GM18517 (cell line): ENCODE data around the gene TMEM169.

ENCODE experiments used
- ATAC-seq: cut with Tn5 transposase; IDR thresholded peaks from one replicate; pipeline ENCODE4 v1.9.1; 2021; ENCODE audit warnings: mild to moderate bottlenecking, moderate library complexity; ENCODE audit not compliant: unreplicated experiment

The TMEM169 gene, protein sequence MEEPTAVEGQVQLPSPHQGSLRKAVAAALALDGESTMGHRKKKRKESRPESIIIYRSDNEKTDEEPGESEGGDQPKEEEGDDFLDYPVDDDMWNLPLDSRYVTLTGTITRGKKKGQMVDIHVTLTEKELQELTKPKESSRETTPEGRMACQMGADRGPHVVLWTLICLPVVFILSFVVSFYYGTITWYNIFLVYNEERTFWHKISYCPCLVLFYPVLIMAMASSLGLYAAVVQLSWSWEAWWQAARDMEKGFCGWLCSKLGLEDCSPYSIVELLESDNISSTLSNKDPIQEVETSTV

DNA sequence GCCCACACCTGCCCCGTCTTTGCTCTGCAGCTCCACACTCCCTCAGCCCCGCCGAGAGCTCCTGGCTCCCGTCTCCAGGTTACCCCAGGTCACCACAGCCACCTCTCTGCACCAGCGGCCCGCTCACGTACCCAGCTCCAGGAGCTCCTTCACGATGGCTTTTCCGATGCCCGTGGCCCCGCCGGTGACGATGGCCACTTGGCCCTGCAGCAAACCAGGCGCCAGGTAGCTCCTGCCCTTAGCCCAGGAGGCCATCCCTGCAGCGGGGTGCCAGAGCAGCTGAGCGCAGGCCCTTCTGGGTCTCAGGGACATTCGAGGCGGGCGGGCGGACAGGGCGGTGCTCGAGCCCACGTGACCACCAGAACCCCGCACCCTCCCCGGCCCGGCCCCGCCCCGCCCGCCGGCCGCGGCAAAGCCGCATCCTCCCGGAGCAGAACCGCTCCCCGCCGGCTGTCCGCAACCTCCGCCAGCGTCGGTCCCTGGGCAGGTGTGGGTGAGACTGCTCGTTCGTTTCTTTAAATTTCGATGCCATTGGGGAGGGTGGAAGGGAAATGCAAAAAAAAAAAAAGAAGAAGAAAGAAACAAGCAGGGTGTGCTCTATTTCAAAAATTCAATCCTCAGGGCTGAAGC is at the start of gene TMEM169, which contains the start of gene PECR:
TMEM169 (plus strand) TSS at position 433 of the 630 bp plus-strand sequence. CDS start 14,045 bp downstream, outside the sequence.
PECR (minus strand) TSS at position 323 of the 630 bp plus-strand sequence; CDS start at position 255, 68 bp downstream.
- ATAC-seq = peak; percentile 85

DNA sequence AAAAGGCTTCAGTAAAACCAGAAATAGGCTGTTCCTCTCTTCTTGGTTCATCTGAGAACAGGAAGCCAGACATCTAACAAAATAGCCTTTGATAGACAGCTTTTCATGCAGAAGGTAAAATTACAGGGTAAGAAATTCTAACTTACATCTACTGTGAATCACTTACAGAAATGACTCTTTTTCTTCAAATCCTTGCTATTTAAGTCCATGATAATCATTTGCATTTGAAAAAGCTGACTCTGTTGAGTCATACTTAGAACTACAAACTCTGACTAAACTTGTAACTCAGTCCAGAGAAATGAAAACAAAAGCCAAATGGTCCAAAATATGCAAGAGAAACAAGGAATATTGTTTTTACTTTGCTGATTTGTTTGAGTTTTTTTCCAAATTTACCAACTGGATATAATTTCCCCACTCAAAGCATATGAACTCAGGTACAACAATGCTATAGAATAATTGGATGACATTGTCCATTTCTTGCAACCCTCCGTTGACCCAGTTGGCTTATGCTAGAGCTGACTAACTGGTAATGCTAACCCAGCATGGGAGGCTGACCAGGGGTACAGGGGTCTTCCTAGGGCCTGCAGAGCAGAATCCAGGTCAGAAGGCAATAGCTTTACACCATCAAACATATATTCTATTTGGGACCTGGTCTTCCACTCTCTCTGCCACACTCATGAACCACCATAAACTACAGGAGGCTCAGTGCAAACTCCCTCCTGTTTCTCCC is 49.6 kb upstream of the TMEM169 start:
- peak; percentile 84 for ATAC-seq

DNA sequence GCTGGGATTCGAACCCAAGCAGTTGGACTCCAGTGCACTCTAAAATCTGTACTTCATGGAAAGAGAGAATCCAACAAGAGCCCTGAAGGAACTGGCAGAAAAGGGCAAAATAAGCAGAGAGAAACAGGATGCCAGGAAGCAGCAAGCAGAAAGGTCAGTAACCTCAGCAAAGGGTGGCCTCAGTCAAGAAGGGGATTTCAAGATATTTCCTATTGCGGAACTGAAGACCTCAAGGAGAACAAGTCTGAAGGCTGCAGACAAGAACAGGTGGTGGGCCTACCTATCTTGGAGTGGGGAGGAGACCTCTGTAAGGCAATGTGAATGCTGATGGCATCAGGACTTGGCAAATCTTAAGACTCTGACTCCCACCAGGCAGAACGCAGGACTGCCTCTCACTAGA is 48.3 kb upstream of the TMEM169 start:
- peak; percentile 40 for ATAC-seq

DNA sequence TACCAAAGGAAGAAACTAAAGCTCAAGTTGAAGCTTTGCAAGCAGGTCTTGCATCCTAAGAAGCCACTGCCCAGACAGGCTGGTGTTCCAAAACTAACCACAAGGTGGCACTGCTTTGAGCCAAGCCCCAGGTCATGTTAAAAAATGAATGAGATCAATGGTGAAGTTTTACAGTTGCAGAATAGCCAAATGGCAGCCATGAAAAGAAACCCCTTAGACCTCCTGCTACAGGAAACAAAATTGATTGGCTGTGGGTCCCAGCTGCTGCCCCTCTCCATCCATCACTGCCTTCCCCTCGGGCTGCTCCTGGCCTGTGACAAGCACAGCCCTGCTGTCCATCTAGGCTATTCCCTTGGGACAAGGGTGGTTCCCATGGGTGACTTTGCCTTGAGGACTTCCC is 47.7 kb upstream of the TMEM169 start:
- no peak for ATAC-seq

DNA sequence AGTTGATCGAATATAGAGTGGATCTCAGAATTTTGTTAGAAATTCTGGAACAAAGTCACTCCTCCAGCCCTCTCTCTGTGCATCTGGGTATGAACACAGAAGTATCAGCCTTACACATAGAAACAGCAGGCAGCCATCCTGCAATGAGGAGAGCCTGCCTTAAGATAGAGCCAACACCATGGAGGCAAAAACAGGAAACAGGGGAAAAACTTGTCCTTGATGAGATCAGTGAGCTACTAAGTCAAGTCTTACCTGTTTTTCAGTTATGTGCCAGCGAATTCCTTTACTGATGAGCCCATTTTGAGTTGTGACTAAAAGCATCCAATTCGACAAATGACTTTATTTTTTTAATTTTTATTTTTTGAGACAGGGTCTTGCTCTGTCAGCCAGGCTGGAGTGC is 41.8 kb upstream of the TMEM169 start:
- ATAC-seq = no peak

DNA sequence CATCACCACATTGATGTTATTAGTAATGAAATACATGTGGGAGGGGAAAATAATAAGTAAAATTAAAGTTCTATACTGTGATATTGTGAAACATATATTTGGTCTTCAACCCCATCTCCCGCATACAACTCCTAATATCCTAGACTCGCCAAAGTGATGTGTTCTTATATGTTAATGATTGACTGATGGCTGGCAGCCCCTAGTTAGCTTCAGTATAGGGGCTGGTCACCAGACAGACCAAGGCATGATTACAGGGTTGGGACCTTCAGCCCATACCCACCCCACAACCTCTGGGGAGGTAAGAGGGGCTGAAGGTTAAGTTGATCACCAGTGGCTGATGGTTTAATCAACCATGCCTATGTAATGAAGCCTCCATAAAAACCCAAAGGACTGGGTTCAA is 40.3 kb upstream of the TMEM169 start:
- ATAC-seq = no peak

DNA sequence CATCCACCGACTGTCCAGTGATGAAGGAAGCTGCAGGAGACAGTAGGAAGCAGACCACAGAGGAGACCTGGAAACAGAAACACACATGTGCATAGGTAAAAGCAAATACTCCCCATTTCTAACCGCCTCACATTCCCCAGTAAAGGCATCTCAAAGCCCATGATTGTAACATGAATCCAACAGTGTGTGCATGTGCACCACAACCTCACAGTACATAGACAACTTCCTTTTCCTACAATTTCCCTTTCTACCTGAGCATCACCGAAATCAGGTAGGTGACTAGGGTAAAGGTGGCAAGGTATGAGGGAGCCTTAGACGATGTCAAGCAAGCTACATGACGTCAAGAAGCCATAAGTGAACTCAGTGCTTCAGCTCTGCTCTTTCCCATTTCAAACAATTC is 37.8 kb upstream of the TMEM169 start:
- ATAC-seq = no peak

DNA sequence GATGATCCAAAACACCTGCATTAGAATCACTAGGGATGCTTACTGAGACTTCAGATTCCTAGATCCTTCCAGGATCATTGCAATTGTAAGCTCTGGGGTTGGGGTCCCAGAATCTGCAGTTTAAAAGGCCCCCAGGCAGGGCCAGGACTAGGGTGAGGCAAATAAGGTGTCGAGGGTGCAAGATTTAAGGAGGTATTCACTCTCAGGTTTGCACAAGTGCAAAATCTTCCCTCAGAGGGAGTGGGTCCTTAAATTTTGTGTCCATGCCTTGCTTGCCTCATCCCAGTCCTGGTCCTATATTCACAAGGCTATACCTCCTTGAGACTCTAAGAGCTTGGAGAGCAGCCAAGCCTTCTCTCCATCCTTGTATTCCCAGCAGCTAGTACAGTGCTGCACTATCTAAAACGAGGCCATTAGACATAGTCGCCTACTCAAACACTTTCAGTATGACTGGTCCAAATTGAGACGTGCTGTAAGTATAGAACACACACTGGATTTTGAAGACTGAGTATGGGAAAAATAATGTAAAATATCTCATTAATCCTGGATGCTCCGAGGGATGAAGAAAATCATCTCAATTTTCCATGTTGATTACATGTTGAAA is 36.7 kb upstream of the TMEM169 start:
- peak; percentile 94 for ATAC-seq

DNA sequence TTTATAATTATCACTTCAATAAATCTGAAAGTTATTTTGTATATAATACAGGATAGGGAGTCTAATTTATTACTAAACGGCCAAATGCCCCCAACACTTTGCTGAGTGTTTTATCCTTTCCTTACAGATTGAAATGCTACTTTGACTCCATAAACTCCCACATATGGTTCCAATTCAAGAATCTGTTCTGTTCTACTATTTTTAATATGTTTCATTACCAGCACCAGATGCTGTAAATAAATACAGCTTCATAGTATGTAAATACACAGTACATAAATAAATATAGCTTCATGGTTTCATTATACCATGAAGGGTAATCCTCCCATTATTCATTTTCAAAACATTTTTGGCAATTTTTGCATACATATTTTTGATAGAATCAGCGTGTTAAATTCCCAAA is 34.3 kb upstream of the TMEM169 start:
- no peak for ATAC-seq

DNA sequence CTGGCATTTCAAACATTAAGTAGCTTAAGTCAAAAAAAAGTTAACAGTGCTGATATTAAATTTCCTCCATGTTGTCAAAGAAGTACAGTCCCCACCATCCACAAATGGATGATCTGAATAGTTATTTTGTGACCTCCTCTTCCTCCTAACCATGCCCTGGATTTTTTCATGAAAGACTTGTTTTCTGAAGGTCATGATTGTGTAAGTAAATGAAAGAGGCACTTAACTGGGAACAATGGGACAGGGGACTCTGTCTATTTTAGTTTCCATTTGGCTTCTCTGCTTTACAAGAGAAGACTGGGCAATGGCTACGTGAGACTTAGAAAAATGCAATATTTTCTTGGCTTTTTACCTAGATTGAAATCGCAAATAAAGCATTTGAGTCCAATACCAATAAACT is 32.3 kb upstream of the TMEM169 start:
- ATAC-seq = no peak

DNA sequence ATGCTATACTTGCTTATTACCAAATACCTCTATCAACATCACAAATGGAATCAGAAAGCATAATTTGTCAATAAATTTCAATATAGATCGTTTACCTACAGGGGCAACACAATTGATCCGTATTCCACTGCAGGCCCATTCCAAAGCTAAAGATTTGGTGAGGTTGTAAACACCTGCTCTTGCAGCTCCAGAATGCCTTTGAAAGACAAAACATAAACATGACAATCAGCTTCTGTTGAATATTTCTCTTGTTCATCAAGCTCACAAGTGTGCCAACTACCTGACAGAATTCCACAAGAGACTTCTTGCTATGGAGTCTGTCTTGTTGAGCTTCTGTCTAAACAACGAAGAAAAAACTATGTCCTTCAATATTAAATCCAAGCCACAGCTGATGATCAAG is 30.4 kb upstream of the TMEM169 start:
- ATAC-seq = no peak

DNA sequence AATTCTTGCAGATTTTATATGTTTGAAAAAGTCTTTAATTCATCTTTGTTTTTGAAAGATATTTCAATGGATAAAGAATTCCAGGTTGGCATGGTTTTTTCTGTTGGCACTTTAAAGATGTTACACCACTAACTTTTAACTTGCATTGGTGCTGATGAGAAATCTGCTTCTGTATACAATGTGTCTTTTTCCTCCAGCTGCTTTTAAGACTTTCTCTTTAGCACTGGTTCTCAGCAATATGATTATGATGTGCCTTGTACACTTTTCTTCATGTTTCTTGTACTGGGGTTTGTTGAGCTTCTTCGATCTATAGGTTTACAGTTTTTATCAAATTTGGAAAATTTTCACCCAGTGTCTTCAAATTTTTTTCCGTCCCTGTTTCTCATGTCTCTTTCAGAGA is 29.3 kb upstream of the TMEM169 start:
- no peak for ATAC-seq

DNA sequence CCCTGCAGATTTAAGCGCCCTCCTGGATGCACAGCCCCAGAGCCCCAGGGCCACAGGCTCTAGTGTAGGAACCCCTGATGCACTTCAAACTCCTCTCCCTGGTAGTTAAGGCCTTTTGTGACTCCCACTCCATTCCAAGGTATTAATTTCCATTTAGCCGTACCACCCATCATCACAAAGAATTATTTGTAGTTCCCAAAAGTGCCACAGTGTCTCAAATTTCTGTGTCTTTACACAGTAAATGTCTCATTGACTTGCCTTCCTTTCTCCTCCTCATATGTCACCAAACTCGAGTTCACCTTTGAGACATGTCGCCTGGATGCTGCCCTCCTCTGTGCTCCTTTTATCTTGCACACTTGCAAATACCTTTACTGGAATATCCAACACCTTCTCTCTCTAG is 26.0 kb upstream of the TMEM169 start:
- no peak for ATAC-seq

DNA sequence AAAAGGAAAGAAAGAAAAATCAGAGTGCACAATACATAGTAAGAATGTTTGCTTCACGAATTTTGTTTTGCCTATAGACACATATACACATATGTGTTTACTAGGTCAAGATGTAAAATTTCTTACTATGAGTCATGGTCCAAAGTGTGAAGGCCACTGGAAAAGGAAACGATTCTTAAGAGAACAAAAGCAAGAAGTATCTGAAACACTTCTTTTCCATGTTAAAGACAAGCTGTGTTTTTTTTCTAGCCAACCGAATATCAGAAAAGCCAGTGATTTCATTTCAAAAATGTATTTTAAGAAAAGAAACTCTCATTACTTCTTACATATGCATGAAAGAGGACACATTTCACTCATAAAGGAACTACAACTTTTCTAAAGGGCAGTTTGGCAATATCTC is 25.0 kb upstream of the TMEM169 start:
- ATAC-seq = peak; percentile 58

DNA sequence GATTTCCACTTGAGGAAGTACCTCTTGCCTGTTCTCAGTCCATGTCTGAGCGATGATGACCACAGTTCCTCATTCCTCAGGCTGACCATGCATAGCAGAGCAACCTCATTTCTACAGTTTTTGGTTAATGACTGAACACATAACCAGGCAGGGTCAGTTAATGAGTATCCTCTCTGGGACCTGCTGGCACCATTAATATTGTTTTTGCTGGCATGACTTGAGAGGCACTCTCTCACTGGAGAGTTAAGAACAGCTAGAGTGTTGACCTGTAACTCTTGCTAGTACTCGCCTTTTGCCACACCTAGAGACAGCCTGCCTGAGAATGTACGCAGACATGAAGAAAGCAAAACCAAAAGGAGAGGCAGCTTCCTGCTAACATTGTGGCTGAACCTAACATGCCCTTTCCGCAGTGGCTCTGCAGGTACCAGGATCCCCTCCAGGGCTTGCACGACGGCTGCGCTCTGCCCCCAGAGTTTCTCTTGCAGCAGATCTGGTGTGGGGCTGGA is 24.0 kb upstream of the TMEM169 start:
- ATAC-seq = peak; percentile 81

DNA sequence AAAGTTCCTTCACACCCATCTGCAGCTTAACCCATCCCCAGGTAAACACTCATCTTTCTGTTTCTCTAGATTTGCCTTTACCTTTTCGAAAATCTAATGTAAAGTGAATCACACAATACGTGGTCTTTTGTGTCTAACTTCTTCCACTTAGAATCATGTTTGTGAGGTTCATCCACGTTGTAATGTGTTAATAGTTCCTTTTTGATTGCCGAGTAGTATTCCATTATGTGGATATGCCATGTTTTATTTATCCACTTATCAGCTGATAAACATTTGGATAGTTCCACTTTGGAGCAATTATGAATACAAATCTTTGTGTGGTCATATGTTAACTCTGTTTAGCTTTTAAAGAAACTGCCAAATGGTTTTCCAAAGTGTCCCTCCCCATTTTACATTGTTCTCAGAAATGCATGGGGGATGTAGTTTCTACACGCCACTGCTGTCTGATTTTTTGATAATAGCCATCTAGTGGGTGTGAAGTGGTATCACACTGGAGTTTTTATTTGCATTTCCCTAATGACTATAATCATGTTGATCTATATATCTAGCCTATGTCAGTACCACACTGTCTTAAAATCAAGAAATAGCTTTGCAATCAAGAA is 22.4 kb upstream of the TMEM169 start:
- no peak for ATAC-seq

DNA sequence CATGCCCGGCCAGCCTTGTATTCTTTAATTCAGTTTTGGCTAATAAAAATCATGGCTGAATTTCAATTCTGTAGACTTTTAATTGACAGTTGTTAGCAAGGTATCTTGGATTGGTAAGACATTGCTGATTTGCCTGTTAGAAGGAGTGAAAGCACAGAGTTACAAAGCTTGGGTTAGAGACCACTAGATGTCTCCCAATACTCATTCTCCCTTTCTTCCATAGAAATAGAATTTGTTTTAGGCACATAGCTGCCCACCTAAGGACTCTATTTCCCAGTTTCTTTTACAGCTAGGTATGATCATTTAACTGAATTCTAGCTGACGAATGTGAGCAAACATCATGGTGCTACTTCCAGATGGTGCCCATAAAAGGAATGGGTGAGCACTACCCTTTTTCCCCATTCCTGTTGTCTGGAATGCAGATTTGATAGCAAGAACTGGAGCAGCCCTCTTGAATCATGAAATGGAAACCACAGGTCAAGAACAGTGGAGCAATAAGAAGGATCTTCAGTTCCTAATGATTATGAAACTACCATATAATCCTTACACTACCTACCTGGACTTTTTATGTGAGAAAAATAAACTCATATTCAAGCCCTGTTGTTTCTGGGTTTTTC is 17.6 kb upstream of the TMEM169 start:
- ATAC-seq = no peak

DNA sequence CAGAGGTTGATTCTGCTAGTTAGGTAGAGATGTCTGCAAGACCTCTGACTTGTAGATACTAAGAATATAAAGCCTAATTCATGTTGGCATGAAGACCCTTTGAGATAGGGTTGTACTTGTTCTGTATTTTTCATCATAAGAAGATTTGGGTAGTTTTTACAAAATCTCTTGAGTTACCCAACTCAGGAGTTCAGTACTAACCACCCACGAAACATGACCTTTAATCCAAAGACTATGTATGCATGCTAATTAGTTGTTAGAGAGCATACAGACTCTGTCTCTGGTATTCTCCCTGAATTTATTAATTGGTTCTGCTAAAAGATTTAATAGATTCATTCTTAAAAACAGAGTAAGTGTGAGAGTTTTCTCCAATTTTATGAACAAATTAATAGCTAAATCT is 17.1 kb upstream of the TMEM169 start:
- no peak for ATAC-seq

DNA sequence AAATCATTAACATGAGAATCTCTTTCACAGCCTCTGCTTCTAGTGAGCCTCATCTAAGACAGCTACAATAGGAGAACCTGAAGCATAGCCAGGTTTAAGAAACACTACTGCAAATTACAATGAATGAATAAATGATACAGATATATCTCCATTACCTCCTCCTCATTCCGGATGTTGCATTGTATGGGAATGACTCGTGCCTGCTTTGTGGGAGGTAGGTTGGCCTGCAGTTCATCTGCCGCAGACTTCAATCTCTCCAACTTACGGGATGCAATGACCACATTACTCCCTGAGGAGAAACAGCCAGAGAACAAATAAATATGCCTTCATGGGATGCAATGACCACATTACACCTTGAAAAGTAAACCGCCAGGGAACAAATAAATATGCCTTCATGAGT is 15.5 kb upstream of the TMEM169 start:
- ATAC-seq = no peak

DNA sequence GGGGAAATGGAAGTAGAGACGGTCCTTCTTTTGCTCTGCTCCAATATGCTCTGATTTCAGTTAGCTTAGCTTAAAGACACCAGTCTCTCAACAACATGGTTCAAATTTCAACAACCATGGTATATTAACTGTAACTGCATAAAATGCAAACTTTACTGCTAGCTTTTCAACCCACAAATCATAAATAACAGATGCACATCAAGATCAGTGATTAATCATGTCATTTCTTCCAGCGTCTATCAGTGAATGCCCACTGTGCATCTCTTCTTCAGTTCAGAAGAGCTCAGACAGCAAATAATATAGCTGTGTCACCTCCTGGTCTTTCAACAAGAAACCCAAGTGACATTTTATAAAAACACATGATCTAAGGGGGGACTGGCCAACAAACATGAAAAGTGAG is 12.7 kb upstream of the TMEM169 start:
- ATAC-seq = no peak

DNA sequence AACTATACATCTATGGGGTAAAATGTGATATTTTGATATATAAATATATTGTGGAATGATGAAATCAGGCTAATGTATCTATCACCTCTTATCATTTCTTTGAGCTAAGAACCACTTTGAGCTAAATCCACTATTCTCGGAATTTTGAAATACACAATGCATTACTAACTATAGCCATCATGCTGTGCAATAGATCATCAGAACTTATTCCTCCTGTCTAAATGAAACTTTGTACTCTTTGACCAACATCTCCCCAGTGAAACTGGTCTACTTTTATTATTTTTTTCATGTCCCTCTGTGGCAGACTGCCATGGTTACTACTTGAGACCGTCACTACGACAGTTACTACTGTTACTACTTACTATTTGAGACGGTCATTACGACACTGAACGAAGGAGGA is 11.5 kb upstream of the TMEM169 start:
- no peak for ATAC-seq
